Ishikawa (cell line): ENCODE data around the gene XXYLT1.

Experiments
- EGR1 ChIP-seq: IDR thresholded peaks from 2 replicates; pipeline ENCODE4 v1.6.1; 2012
- EP300 ChIP-seq: IDR thresholded peaks from 2 replicates; pipeline ENCODE4 v1.6.1; 2012; ENCODE audit warnings: borderline replicate concordance
- MAX ChIP-seq: IDR thresholded peaks from 2 replicates; pipeline ENCODE4 v1.6.1; 2012
- NFIC ChIP-seq: IDR thresholded peaks from 2 replicates; pipeline ENCODE4 v1.6.1; 2012
- RAD21 ChIP-seq: IDR thresholded peaks from 2 replicates; pipeline ENCODE4 v1.6.1; 2012; ENCODE audit warnings: low read depth
- YY1 ChIP-seq: IDR thresholded peaks from 2 replicates; pipeline ENCODE4 v1.6.1; 2012; ENCODE audit warnings: low read depth
- ZBTB7A ChIP-seq: IDR thresholded peaks from 2 replicates; pipeline ENCODE4 v1.6.1; 2012; ENCODE audit warnings: low read depth

DNA sequence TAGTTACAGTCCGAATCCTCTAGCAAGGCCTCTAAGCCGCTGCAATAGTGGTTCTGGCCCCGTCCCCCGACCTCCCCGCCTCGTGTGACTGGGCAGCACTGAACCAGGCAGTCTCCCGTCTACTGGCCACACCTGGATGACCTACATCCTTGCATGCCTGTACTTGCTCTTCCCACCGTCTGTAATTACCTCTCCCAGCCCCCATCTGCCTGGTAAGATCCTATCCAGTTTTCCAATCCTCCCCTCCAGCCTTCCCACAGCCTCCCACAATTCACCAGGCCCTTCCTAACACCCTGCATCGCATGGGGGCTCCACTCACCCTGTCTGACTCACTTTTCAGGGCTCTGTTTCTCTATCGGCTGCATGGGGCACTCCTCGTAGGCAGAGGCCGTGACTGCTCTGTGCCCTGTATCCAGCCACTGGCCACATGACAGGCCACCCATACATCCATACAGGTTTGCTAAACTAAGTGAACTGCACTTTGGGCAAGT, 32.8 kb downstream of the XXYLT1 start:
- TF ChIP-seq EP300 (no peak), EGR1 (no peak), RAD21 (no peak), MAX (no peak), YY1 (no peak), NFIC (no peak), ZBTB7A (no peak)
